ACHN (cell line): Measurements from ENCODE around the gene TMEM41A.
A peak's percentile ranks its signal among the peaks of the same experiment; 100 is the strongest.
"Not testable (repeated sequence)": the region's sequence is repeated elsewhere in the genome, so short reads cannot be mapped to it uniquely, and the experiment has no call there.

Experiments
- DNase-seq: peaks from one replicate; pipeline ENCODE4 v3.0.0-alpha.2; 2015
- in situ Hi-C: cut with HindIII; loops from 2 replicates; pipeline ENCODE4 v1.10.0; 2017; ENCODE audit warnings: low sequenced_read_pairs, low pct_ligation_motif_present, low pct_unique_long_range_greater_than_20kb

The TMEM41A gene

DNA sequence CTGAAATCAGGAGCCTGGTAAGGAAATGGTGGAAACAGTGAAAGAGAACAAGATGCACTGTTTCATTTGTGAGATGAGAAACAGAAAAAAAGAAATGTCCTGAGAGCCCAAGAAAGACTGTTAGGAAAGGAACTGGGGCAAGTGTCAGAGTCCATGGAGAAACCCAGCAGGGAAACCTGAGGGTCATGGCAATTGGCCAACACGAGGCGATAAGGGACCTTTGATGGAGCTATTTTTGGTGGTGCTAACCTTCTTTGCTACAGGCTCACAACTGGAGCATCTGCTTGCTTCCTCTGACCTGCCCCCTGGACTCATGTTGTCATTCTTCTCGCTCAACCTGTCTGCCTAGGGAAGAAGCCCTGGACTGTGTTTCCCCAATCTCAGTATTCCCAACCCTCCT, 4.2 kb upstream of the TMEM41A start:
- in situ Hi-C loops, result no loop called here
- no peak for DNase-seq

DNA sequence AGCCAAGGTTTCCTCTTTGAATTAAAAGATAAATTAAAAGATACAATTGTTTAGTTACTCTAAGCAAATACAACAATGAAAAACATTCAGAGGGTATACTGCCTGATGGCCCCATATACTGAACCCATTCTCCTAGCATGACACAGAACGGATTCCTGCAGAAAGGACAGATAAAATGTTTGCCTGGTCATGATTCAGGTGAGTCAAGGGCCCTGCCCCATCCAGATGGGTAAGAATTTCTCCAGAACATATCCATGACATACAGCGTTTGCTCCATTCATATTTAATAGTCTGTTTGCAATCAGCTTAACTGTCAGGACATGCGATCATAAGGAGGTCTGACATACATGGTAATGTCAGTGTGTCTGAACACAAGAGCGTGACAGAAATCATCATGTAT, 8.6 kb downstream of the TMEM41A start:
- no peak for DNase-seq
- in situ Hi-C loops, result no loop called here

DNA sequence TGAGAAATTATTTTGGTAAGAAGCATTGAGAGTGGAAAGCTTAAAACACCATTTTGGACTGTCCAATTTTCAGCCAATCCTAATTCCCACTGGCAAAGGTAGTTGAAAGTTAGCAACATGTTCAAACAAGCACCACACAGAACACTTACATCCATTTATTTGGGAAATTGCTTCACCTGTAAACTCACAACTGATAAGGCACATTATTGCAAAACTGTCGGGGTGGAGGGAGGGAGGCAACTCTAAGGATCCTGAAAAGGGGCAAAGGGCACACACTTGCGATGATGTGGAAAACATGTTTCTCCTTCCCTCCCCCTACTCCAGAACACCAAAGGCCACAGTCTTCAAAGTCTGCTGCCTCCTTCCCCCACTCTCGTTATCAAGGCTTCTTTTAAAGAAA, 9.4 kb downstream of the TMEM41A start:
- in situ Hi-C loops, result no loop called here
- DNase-seq, result no peak

DNA sequence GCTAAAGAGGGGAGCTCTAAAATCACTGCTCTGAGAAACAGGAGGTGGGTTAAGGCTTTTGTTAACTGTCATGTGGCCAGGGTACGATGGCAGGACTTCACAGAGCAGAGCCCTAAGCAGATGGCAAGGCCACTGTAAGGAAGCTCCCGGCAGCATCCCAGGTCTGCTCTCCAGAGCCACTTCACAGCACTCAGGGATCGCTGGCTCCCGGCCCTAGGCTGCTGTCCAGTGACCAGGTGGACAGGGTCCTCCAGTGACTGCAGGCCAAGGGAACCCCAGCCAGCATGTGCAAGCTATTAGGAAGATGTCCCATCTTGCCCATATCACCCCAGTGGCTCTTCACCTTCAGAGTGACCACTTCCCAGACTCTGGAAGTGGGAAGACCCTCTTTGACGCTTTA, 10.4 kb downstream of the TMEM41A start:
- in situ Hi-C loops, result no loop called here
- DNase-seq, result no peak

DNA sequence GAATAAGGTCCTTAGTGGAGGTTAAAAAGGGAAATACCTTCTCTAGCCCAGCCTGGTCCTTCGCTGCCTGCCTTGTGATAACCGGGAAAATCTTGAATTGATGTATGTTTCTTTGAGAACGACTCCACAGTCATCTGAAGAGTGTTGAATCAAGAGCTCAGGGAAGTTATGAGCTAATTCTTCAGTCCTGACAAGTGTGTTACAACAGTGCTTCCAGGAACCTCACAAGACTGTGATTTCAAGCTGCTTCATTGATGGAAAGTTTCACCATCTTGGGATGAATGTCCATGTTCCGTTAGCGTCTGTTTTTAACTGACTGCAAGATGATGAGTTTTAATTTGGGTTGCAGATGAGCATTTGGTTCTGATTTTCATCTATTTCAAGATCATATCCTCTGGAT, 12.4 kb downstream of the TMEM41A start:
- no peak for DNase-seq
- in situ Hi-C loops, result no loop called here

DNA sequence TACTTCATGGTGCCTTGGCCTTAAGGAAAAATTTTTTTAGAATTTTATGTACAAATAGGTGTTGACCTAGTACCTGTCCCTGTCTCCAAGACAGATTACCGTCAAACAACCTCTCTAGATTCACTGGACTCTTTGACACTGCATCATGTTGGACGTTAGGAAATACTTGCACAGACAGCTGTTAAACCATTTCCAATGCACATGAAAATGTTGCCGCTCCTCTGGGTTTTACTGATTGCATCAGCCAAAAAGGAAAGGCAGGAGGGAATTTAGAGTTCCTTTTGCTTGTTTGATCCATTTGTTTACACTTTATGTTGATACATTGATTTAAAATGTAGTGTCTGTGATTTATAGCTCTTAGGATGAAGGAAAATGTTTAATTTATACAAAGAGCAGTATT, 14.5 kb downstream of the TMEM41A start:
- no peak for DNase-seq
- in situ Hi-C loops, result no loop called here

DNA sequence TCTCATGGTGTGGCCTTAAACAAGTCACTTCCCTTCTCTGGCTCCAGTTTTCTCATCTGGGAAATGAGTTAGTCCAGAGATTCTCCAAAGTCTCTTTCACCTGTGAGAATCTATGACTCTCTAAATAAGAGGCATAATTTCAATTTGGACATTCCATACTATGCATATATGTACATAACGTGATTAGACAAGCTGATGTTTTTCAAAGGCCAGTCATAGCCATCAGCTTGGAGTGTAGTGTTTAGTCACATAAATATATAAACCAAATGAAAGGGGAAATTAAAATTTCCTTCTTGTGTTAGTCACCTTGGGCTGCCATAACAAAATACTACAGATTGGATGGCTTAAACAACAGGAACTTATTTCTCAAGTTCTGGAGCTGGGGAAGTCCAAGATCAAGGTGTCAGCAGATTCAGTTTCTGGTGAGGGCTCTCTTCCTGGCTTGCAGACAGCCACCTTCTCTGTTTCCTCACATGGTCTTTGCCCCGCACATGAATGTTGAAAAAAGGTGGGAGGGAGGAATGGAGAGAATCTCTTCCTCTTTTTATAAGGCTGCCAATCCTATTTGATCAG, 19.4 kb downstream of the TMEM41A start:
- in situ Hi-C loops, result no loop called here
- DNase-seq, result no peak

DNA sequence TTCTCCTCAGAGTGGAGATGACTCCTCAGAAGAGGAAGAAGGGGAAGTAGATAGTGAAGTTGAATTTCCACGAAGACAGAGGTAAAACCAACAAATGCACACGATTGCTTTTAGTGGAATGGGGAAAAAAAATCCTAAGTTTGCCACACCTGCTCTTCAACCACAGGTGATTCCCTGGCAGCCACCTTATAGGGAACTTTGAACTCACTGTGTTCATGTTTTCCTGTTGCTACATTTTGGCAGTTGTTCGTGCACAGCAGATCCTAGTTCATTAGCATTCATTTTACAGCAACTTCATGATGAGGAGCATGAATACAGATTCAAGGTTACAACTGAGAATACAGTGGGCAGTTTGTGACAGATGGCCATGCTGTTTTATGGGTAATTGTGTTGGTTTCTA, 21.5 kb downstream of the TMEM41A start:
- DNase-seq, result no peak
- in situ Hi-C loops, result no loop called here

DNA sequence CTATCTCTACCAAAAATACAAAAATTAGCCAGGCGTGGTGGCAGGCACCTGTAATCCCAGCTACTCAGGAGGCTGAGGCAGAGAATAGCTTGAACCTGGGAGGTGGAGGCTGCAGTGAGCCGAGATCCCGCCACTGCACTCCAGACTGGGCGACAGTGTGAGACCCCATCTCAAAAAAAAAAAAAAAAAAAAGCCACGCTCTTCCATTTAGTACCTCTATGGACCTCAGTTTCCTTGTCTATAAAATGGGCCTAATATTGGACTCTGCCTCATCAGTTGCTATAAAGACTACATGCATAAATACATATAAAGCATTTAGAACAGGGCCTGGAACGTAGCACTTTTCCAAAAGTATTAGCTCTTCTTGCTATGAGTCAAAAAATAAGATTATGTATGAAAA, 23.9 kb downstream of the TMEM41A start:
- in situ Hi-C loops, DNase-seq: not testable (repeated sequence)

DNA sequence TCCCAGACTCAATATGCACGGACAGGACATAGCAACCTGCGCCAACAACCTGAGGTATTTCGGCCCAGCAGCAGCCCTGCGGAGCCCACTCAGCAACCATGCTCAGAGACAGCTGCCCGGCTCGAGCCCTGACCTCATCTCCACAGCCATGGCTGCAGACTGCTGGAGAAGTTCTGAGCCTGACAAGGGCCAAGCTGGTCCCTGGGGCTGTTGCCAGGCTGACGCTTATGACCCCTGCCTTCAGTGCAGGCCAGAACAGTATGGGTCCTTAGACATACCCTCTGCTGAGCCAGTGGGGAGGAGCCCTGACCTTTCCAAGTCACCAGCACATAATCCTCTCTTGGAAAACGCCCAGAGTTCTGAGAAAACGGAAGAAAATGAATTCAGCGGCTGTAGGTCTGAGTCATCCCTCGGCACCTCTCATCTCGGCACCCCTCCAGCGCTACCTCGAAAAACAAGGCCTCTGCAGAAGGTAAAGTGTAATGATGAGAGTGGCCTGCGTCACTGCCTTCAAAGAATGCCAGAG, 25.5 kb downstream of the TMEM41A start:
- DNase-seq, result peak; percentile 71
- in situ Hi-C loops, result no loop called here

DNA sequence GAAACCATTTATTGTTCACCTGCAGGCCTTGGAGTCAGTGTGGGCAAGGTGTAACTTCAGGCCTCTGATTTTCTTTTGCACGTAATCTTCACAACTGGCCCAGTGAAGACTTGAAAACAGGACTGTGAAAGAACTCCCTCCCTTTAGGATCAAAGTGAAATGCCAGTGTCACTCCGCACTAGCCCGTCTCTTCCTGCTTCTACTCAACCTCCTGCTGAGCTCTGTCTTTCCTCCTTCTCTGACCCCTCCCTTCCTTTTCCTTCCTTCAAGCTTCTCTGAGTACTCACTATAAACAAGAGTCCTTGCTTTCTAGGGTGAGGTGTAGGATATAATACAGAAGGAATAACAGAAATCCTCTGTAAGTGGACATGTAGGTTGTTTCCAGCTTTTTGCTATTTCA, 28.5 kb downstream of the TMEM41A start:
- in situ Hi-C loops, result no loop called here
- DNase-seq, result no peak

DNA sequence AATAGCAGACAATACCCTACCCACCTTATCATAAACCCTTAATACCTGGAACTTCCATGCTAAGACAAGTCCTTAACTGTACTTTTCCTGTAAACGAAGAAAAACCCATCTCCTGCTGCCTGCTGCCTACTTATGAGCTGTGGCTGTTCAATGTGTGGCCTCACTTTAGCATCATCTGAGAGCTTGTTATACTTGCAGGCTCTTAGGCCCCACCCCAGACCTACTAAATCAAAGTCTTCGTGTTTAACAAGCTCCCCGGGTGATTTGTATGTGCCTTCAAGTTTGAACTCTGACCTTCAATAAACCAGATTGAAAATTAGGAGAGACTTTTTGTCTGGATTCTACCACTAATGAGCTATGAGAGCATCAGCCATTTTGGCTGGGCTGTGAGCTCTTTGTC, 29.3 kb downstream of the TMEM41A start:
- in situ Hi-C loops, result no loop called here
- no peak for DNase-seq

DNA sequence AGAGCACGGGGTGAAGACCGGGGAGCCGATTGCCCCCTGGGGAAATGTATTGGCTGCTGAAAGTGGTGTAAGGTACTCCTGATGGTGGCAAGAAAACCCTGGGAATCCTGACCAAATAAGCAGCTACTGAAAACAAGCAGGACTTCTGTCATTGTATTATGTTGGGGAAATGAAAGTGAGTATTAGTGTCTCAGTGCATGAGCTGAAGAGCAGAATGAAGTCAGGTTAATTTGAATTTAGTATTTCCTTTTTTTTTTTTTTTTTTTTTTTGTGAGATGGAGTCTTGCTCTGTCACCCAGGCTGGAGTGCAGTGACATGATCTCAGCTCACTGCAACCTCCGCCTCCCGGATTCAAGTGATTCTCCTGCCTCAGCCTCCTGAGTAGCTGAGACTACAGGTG, 32.7 kb downstream of the TMEM41A start:
- in situ Hi-C loops, DNase-seq: not testable (repeated sequence)

DNA sequence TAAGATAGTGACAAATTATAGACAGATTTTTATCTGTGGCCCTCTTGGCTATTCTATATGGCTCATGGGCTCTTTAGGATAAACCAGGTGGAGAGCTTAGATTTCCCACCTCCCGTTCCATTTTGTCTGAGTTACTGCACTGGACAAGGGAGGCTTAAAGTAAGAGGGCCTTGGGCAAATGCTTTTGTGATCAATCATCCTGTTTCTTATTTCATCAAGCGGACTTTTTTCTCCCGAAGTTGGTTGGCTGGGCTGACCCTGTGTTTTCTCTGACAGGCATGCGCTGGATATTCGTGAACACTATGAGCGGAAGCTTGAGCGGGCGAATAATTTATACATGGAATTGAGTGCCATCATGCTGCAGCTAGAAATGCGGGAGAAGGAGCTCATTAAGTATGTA, 33.4 kb downstream of the TMEM41A start:
- in situ Hi-C loops, result no loop called here
- DNase-seq, result no peak

DNA sequence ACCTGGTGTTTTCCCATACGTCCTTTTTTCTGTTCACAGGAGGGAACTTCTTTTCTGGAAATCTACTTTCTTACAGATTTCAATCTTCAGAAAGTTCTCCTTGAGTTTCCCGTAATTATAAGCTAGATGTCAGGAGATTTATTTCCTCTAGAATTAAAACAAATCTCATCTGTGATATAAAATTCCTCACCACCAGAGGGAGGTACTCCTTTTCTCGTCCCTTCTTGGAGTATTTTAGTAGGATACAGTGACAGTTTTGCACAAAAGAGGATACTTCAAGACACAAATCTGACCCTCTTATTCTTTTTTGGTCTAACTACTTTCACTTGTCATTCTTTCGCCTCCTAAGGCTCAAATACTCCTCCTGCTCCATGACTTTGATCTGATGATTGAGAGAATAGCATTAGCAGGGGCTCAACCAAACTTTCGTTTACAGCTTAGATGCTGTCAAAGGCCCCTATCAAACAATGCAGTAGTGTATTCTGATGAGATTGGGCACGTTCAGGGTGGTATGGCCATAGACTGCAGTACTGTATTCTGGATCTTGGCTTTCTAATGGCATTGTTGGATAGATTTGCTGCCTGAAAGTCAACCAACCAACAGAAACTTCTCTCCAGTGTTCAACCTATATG, 38.0 kb downstream of the TMEM41A start:
- DNase-seq, result peak; percentile 47
- in situ Hi-C loops, result no loop called here

DNA sequence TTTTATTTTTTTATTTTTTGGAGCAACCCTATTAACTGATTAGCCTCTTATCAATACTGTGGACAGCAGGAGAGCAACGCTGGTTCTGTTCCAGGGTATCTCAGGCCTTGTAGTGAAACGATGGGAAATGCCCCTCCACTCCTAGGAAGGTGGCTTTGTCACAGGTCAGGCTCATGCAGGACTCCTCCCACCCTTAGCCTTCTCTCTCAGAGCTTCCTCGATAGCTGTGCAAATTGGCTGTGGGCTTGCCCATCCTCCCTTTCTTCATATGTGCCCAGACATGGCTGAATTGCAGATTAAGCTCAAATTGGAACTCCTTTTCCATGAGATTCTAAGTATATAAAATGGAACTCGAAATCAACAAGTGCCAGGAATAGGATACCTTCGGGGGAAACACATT, 38.5 kb downstream of the TMEM41A start:
- no peak for DNase-seq
- in situ Hi-C loops, result no loop called here

DNA sequence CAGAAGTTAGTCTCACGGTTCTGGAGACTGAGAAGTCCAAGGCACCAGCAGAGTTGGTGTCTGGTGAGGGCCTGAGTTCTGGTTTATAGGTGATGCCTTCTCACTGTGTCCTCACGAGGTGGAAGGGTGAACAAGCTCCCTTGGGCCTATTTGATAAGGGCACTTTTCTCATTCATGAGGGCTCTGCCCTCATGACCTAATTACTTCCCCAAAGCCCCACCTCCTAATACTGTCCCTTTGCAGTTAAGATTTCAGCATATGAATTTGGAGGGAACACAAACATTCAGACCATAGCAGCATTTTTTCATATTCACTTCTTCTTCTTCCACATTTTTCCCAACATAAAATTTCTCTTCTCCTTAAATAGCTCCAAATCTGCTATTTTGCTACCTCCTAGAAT, 41.5 kb downstream of the TMEM41A start:
- in situ Hi-C loops, result no loop called here
- no peak for DNase-seq

DNA sequence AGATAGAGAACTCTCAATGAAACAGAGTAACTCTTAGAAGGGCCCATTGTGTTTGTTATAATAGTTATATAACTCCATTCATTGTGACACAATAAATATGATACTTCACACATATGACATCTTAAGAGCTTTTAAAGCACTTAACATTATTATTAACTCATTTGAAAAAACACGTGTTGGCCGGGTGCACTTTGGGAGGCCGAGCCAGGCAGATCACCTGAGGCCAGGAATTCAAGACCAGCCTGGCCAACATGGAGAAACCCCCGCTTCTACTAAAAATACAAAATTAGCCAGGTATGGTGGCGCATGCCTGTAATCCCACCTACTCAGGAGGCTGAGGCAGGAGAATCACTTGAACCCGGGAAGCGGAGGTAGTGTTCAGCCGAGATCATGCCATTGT, 47.4 kb downstream of the TMEM41A start:
- in situ Hi-C loops, DNase-seq: not testable (repeated sequence)

DNA sequence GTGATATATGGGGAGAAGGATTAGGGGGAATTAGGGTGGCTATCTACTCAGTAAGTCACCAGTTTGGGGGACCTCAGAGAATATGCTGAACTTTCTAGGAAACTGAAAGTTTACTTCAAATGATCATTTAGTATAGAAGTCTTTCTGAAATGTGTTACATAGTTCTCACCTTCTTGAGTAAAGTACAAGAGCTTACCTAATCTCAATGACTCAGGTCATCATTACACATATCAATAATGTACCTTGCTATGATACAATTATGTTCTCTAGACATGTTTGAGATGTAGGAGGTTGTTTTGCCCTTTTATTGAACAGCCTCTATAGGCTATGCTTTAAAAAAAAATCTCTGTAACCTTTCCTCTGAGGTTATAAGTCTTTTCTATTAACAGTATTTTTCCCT, 50.7 kb downstream of the TMEM41A start:
- in situ Hi-C loops, result no loop called here
- DNase-seq, result no peak

DNA sequence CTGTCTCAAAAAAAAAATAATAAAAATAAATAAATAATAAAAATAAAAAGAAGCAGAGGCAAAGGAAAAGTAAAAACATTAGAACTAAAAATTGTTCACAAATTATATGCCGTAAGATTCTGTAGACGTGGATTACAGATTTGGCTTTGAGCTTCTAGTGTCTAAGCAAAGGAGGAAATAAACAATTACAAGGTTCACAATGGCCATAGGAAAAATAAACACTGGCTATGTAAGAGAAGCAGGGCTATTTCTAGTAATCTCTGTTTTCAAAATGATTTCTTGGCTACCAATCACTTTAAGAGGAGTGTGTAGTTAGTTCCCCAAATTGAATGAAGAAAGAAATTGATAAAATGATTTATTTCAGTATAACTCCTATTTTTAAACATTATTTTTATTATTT, 54.5 kb downstream of the TMEM41A start:
- in situ Hi-C loops, result no loop called here
- DNase-seq, result no peak
